Ovary (tissue), 9 donors: ENCODE results near the gene HGS. TPM values are rescaled to one million over a fixed set of nuclear protein-coding genes. Genes with fewer than 3 reads are reported as not detected.

Experiments used
- DNase-seq, 5 donors: peaks; one replicate each; pipeline ENCODE4 v3.0.0-alpha.2; 2019 to 2020
- H3K27ac ChIP-seq, 2 donors: fragments of 200-600 bp; one replicate each; pipeline versions ENCODE4 v1.5.1 to v1.8.0; 2019 to 2022
- H3K27me3 ChIP-seq: fragments of 200-600 bp; one replicate; pipeline ENCODE4 v1.8.0; 2022
- H3K36me3 ChIP-seq: fragments of 200-600 bp; sonication (generic); one replicate; pipeline ENCODE4 v1.5.1; 2019
- H3K4me1 ChIP-seq: one replicate; pipeline ENCODE4 v1.8.1; 2013; ENCODE audit warnings: mild to moderate bottlenecking, moderate library complexity; ENCODE audit not compliant: insufficient read depth
- H3K4me3 ChIP-seq: fragments of 200-600 bp; sonication (generic); one replicate; pipeline ENCODE4 v1.5.1; 2017
- H3K9me3 ChIP-seq, 2 donors: fragments of 200-600 bp in 1 of 2; sonication (generic) in 1 of 2; one replicate each; pipeline versions ENCODE4 v1.5.1 to v1.8.1; 2013 to 2019; ENCODE audit warnings: mild to moderate bottlenecking in 1 of 2, moderate library complexity in 1 of 2
- EP300 ChIP-seq: sonication (generic); formaldehyde crosslinking; IDR thresholded peaks from one replicate; pipeline ENCODE4 v1.6.1; 2017; ENCODE audit warnings: antibody characterized with exemption
- POLR2A ChIP-seq: fragments of 450-650 bp; IDR thresholded peaks from one replicate; pipeline ENCODE4 v1.6.1; 2017; ENCODE audit warnings: antibody characterized with exemption, mild to moderate bottlenecking, moderate library complexity
- WGBS, 3 donors: extraction: QIAGEN DNeasy Blood & Tissue Kit in 1 of 3; methylation state at CpG; one replicate each; pipeline versions ENCODE4 v1.1.5 to v1.1.7; 2013 to 2017; 5-methylcytosine and 5-hydroxymethylcytosine counted together
- intact Hi-C, 4 donors: fragments of 100-400 bp; cut with DNase I; formaldehyde crosslinking; loops; one replicate each; pipeline versions ENCODE4 v1.11.0 to v1.15.1; 2022 to 2023
- polyA plus RNA-seq, 2 donors: library from polyadenylated mRNA; stranded (reverse); fragments of 200-250 nt in 1 of 2; fragments of 350-450 nt in 1 of 2; fragmentation: Illumina TruSeq in 1 of 2; extraction: RNeasy Lipid Tissue Mini Kit (QIAGEN cat#74804) in 1 of 2; gene quantifications; one replicate each; pipeline ENCODE4 v1.2.3, GENCODE V29; 2013 to 2014
- total RNA-seq, 7 donors: library from RNA; depleted of rRNA in 2 of 7; stranded (reverse); fragments of >200 nt in 2 of 7; fragmentation: NEBNext Ultra II Directional in 3 of 7; extraction: Animal tissue kit (Norgen Biotek cat#: 25700) in 3 of 7; gene quantifications; one replicate each; pipeline versions ENCODE4 v1.1.0 to v1.2.4, GENCODE V29; 2016 to 2023
- TF ChIP-seq, protein P1 (sequence below), 3 donors: fragments of 450-650 bp in 2 of 3; fragments of 200-600 bp in 1 of 3; IDR thresholded peaks; one replicate each; pipeline versions ENCODE4 v1.5.1 to v1.8.0; 2016 to 2022; ENCODE audit warnings: antibody characterized with exemption in 3 of 3, mild to moderate bottlenecking in 1 of 3
- donor health status: DM: no; HTN: no; CAD: no; lungs with moderate emphysema.
- donor health status: DM: no; HTN: no; CAD: no.
- donor health status: Bipolar disorder and iron deficiency.
- donor health status: DM: yes; HTN: yes; CAD: no.
- donor health status: DM: no; HTN: no; CAD: no.
- donor health status: DM: yes; HTN: yes; CAD: no.

HGS gene
- total and polyA plus RNA-seq, 9 donors, result 39.1 to 91.5 (median 73.4) TPM

DNA sequence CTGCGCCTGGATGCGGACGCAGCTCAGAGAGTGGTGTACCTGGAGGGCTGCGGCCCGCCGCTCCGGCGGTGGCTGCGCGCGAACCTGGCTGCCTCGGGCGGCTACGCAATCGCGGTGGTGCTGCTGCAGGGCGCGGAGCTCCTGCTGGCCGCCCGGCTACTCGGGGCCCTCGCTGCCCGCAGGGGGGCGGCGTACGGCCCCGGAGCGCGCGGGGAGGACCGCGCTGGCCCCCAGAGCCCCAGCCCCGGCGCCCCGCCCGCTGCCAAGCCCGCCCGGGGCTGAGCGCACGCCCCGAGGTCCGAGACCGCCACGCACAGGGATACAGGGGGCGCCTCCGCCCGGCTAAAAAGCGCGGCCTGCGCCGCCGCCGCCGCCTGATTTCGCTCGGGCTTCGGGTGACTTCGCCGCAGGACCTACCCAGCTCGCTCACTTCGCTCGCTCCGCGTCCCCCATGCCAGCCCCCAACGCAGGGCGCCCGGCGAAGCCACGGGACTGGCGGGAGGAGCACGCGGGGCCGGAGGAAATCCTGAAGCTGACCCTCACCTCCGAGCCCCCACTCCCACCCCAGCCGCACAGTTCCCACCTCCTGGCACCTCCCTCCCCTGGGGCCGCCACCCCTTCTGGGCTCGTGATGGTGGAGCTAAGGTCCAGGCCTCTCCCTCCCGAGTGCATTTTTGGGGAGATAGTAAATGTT lies 35.7 kb upstream of the HGS start:
- intact Hi-C loops, result no loop called here
- Histone ChIP-seq H3K9me3 (peaks cover 0 to 10% of the 10 kb centered on the region in 2 donors), H3K27me3 (peaks cover 14% of the 10 kb centered on the region), H3K36me3 (no peaks in the 10 kb centered on the region), H3K4me1 (no peaks in the 10 kb centered on the region), H3K27ac (no peak overlapping the region), H3K4me3 (no peak overlapping the region)
- no peak for DNase-seq
- WGBS, 3 donors, result 2 to 6% (median 5%) methylated on average over 10 to 78 of the region's 78 CpGs
- TF ChIP-seq EP300, result no peak
- no peak for TF ChIP-seq POLR2A
- TF ChIP-seq, protein P1, sequence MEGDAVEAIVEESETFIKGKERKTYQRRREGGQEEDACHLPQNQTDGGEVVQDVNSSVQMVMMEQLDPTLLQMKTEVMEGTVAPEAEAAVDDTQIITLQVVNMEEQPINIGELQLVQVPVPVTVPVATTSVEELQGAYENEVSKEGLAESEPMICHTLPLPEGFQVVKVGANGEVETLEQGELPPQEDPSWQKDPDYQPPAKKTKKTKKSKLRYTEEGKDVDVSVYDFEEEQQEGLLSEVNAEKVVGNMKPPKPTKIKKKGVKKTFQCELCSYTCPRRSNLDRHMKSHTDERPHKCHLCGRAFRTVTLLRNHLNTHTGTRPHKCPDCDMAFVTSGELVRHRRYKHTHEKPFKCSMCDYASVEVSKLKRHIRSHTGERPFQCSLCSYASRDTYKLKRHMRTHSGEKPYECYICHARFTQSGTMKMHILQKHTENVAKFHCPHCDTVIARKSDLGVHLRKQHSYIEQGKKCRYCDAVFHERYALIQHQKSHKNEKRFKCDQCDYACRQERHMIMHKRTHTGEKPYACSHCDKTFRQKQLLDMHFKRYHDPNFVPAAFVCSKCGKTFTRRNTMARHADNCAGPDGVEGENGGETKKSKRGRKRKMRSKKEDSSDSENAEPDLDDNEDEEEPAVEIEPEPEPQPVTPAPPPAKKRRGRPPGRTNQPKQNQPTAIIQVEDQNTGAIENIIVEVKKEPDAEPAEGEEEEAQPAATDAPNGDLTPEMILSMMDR (IDR thresholded peaks at IDR 0.05), result no peak

DNA sequence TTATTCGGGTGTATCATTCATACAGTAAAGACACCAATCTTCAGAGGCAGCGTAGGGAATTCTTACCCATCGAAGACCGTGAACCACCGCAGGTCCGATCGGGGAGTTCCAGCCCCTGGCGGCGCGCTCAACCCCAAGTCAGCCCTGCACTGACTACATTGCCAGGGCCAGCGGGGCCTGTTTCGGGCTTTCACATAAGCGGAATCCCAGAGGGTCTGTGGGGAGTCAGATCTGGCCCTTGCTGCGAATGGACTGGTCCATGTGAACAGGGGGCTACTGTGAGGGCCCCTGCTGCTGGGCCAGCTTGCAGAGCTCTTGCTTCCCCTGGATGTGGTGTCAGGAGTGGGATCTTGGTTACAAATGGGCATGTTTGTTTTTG lies 35.1 kb upstream of the HGS start:
- 48 to 69% (median 51%) methylated on average over 14 of the region's 14 CpGs for WGBS, 3 donors
- Histone ChIP-seq H3K27ac (no peak overlapping the region), H3K9me3 (peaks cover 0 to 10% of the 10 kb centered on the region in 2 donors), H3K4me1 (no peaks in the 10 kb centered on the region), H3K27me3 (peaks cover 14% of the 10 kb centered on the region), H3K36me3 (no peaks in the 10 kb centered on the region), H3K4me3 (no peak overlapping the region)
- no peak for TF ChIP-seq EP300
- TF ChIP-seq, protein P1 (IDR thresholded peaks at IDR 0.05), result no peak
- TF ChIP-seq POLR2A, result no peak
- no peak for DNase-seq
- intact Hi-C loops, result no loop called here

DNA sequence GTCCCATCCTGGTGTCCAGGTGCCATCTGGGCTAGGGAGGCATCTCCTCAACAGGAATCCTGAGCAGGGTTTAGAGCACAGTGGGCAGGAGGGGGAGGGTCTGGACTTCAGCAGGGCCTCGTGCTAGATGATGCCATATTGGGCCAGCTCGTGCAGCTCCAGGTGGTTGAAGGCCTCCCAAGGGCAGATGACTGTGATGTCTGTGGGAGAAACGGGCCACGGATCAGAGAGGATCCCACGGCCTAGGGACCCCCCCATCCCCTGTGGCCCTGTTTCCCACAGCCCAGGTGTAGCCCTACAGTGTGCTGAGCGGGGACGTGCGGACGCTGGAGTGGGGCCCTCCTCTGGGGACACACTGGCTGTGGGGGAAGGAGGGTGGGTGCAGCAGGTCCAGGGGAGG lies 32.9 kb upstream of the HGS start:
- Histone ChIP-seq H3K36me3 (no peaks in the 10 kb centered on the region), H3K27ac (no peak overlapping the region), H3K9me3 (peaks cover 0 to 10% of the 10 kb centered on the region in 2 donors), H3K4me1 (no peaks in the 10 kb centered on the region), H3K27me3 (peaks cover 14% of the 10 kb centered on the region), H3K4me3 (no peak overlapping the region)
- WGBS, 3 donors, result 40 to 49% (median 46%) methylated on average over 9 of the region's 9 CpGs
- intact Hi-C loops, result no loop called here
- no peak for TF ChIP-seq EP300
- TF ChIP-seq POLR2A, result no peak
- TF ChIP-seq, protein P1 (IDR thresholded peaks at IDR 0.05), result no peak
- no peak for DNase-seq

DNA sequence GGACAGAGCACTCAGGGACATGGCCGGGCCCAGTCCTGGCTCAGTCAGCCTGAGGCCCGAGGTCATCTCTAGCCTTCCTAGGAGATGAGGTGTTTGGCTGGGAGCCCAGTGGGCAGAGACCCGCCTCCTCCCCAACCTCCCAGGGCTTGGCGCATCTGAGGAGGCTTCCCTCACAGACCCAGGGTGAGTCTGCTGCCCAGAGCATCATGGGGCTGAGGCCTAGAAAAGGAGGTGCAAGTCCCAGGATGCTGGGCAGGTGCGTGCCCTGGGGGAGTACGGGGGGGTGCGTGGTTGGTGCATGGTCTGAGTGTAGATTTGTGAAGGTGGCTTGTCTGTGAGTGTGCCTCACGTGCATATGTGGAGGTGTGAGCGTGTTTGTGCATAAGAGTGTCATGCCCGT lies 32.1 kb upstream of the HGS start:
- no peak for TF ChIP-seq EP300
- TF ChIP-seq, protein P1 (IDR thresholded peaks at IDR 0.05), result no peak
- TF ChIP-seq POLR2A, result no peak
- no peak overlapping the region for H3K27ac ChIP-seq
- H3K36me3 ChIP-seq, result no peaks in the 10 kb centered on the region
- H3K27me3 ChIP-seq, result peaks cover 14% of the 10 kb centered on the region
- intact Hi-C loops, result no loop called here
- no peak for DNase-seq
- no peak overlapping the region for H3K4me3 ChIP-seq
- H3K4me1 ChIP-seq, result no peaks in the 10 kb centered on the region
- 58 to 63% (median 60%) methylated on average over 10 of the region's 10 CpGs for WGBS, 3 donors
- peaks cover 0 to 10% of the 10 kb centered on the region in 2 donors for H3K9me3 ChIP-seq
